H9 (cell line): ENCODE measurements around the gene TPPP2. TPM values are rescaled to one million over a fixed set of nuclear protein-coding genes. Genes with fewer than 3 reads are reported as not detected.

Experiments
- DNase-seq: peaks from one replicate; pipeline ENCODE4 v3.0.0-alpha.2; 2017
- H2AFZ ChIP-seq: one replicate; pipeline ENCODE4 v1.6.1; 2013; ENCODE audit warnings: mild to moderate bottlenecking, low read length, control low read depth, moderate library complexity
- H2AK5ac ChIP-seq: 2 replicates; pipeline ENCODE4 v1.6.1; 2013; ENCODE audit warnings: low read length, control low read depth, mixed read lengths; ENCODE audit not compliant: insufficient read length
- H2BK120ac ChIP-seq: one replicate; pipeline ENCODE4 v1.6.1; 2013; ENCODE audit warnings: low read depth, mild to moderate bottlenecking, low read length, control low read depth, inconsistent platforms; ENCODE audit not compliant: poor library complexity, severe bottlenecking
- H2BK12ac ChIP-seq: 2 replicates; pipeline ENCODE4 v1.6.1; 2013; ENCODE audit warnings: low read length, control low read depth, mixed read lengths, low read depth; ENCODE audit not compliant: insufficient read length
- H2BK15ac ChIP-seq: 2 replicates; pipeline ENCODE4 v1.6.1; 2013; ENCODE audit warnings: low read depth, low read length, control low read depth
- H2BK20ac ChIP-seq: one replicate; pipeline ENCODE4 v1.6.1; 2013; ENCODE audit warnings: low read depth, mild to moderate bottlenecking, low read length, control low read depth, inconsistent platforms; ENCODE audit not compliant: poor library complexity, severe bottlenecking
- H2BK5ac ChIP-seq: 2 replicates; pipeline ENCODE4 v1.6.1; 2013; ENCODE audit warnings: low read length, control low read depth, mixed read lengths; ENCODE audit not compliant: insufficient read length
- H3K14ac ChIP-seq: 2 replicates; pipeline ENCODE4 v1.6.1; 2013; ENCODE audit warnings: low read length, control low read depth; ENCODE audit not compliant: insufficient read depth
- H3K18ac ChIP-seq: 2 replicates; pipeline ENCODE4 v1.6.1; 2013; ENCODE audit warnings: low read depth, mild to moderate bottlenecking, mixed read lengths, low read length, control low read depth; ENCODE audit not compliant: insufficient read length
- H3K23ac ChIP-seq: 2 replicates; pipeline ENCODE4 v1.6.1; 2013; ENCODE audit warnings: low read length, control low read depth, mixed read lengths, low read depth; ENCODE audit not compliant: insufficient read length
- H3K23me2 ChIP-seq: 2 replicates; pipeline ENCODE4 v1.6.1; 2013; ENCODE audit warnings: low read depth, mild to moderate bottlenecking, mixed read lengths, low read length, control low read depth; ENCODE audit not compliant: insufficient read length, poor library complexity, severe bottlenecking
- H3K27ac ChIP-seq: 2 replicates; pipeline ENCODE4 v1.5.1; 2013; ENCODE audit warnings: low read length, control low read depth, mixed read lengths, low read depth; ENCODE audit not compliant: insufficient read length
- H3K27me3 ChIP-seq: 2 replicates; pipeline ENCODE4 v1.6.1; 2013; ENCODE audit warnings: low read length, control low read depth, inconsistent platforms; ENCODE audit not compliant: insufficient read depth
- H3K4ac ChIP-seq: 2 replicates; pipeline ENCODE4 v1.6.1; 2013; ENCODE audit warnings: low read depth, mild to moderate bottlenecking, control low read depth, inconsistent platforms, low read length, moderate library complexity
- H3K4me1 ChIP-seq: 2 replicates; pipeline ENCODE4 v1.6.1; 2013; ENCODE audit warnings: low read length, control low read depth, inconsistent platforms; ENCODE audit not compliant: insufficient read depth
- H3K4me2 ChIP-seq: 2 replicates; pipeline ENCODE4 v1.6.1; 2013; ENCODE audit warnings: low read length, control low read depth, mixed read lengths; ENCODE audit not compliant: insufficient read length, insufficient read depth
- H3K56ac ChIP-seq: 2 replicates; pipeline ENCODE4 v1.6.1; 2013; ENCODE audit warnings: low read depth, mild to moderate bottlenecking, mixed read lengths, low read length, control low read depth; ENCODE audit not compliant: insufficient read length
- H3K79me1 ChIP-seq: 2 replicates; pipeline ENCODE4 v1.6.1; 2013; ENCODE audit warnings: low read depth, mild to moderate bottlenecking, moderate library complexity, low read length, control low read depth, inconsistent platforms; ENCODE audit not compliant: insufficient read depth, poor library complexity, severe bottlenecking
- H3K79me2 ChIP-seq: 2 replicates; pipeline ENCODE4 v1.6.1; 2013; ENCODE audit warnings: low read length, control low read depth, inconsistent platforms; ENCODE audit not compliant: insufficient read depth
- H3K9ac ChIP-seq: 2 replicates; pipeline ENCODE4 v1.6.1; 2013; ENCODE audit warnings: low read length, control low read depth, mixed read lengths; ENCODE audit not compliant: insufficient read length; ENCODE audit errors: extremely low read depth
- H3K9me3 ChIP-seq: one replicate; pipeline ENCODE4 v1.6.1; 2013; ENCODE audit warnings: low read depth, low read length, inconsistent platforms; ENCODE audit not compliant: control insufficient read depth
- H3T11ph ChIP-seq: one replicate; pipeline ENCODE4 v1.6.1; 2013; ENCODE audit warnings: mild to moderate bottlenecking, low read length, control low read depth, inconsistent platforms
- H4K20me1 ChIP-seq: one replicate; pipeline ENCODE4 v1.6.1; 2013; ENCODE audit not compliant: control insufficient read depth, insufficient read length, insufficient read depth
- H4K5ac ChIP-seq: 2 replicates; pipeline ENCODE4 v1.6.1; 2013; ENCODE audit warnings: low read depth, mild to moderate bottlenecking, mixed read lengths, low read length, control low read depth; ENCODE audit not compliant: insufficient read length
- H4K8ac ChIP-seq: replicated peaks from 2 replicates; pipeline ENCODE4 v1.6.1; 2013; ENCODE audit warnings: low read length, control low read depth, mixed read lengths, low read depth; ENCODE audit not compliant: insufficient read length
- H4K91ac ChIP-seq: 2 replicates; pipeline ENCODE4 v1.6.1; 2013; ENCODE audit warnings: low read depth, mild to moderate bottlenecking, moderate library complexity, mixed read lengths, low read length, control low read depth; ENCODE audit not compliant: insufficient read length
- H3K27ac Mint-ChIP-seq, 3 experiments: 2 replicates in 2 of 3; 3 replicates in 1 of 3; pipeline ENCODE4 v1.8.0; 2020 to 2021; ENCODE audit warnings: mixed read lengths in 3 of 3, mild to moderate bottlenecking in 1 of 3, moderate library complexity in 1 of 3
- H3K27me3 Mint-ChIP-seq: 2 replicates; pipeline ENCODE4 v1.8.0; 2021; ENCODE audit warnings: low read depth, mild to moderate bottlenecking, moderate library complexity, mixed read lengths
- H3K36me3 Mint-ChIP-seq, 3 experiments: 2 replicates in 2 of 3; 3 replicates in 1 of 3; pipeline ENCODE4 v1.8.0; 2020 to 2021; ENCODE audit warnings: low read depth in 3 of 3, mixed read lengths in 3 of 3; ENCODE audit not compliant: insufficient read depth in 1 of 3
- H3K4me1 Mint-ChIP-seq, 2 experiments: 2 replicates each; pipeline ENCODE4 v1.8.0; 2020; ENCODE audit warnings: mixed read lengths in 2 of 2
- H3K4me3 Mint-ChIP-seq, 2 experiments: 2 replicates in 1 of 2; 3 replicates in 1 of 2; pipeline ENCODE4 v1.8.0; 2020 to 2021; ENCODE audit warnings: mild to moderate bottlenecking in 2 of 2, mixed read lengths in 2 of 2, moderate library complexity in 1 of 2
- H3K9me3 Mint-ChIP-seq, 2 experiments: 2 replicates in 1 of 2; 3 replicates in 1 of 2; pipeline ENCODE4 v1.8.0; 2020; ENCODE audit warnings: mild to moderate bottlenecking in 2 of 2, mixed read lengths in 2 of 2, moderate library complexity in 1 of 2
- WGBS: extraction: QIAGEN DNeasy Blood & Tissue Kit; methylation state at CpG from one replicate; pipeline ENCODE4 v1.1.7; 2013; ENCODE audit warnings: missing lambda C conversion rate, low lambda C conversion rate, mixed read lengths; ENCODE audit not compliant: insufficient read length; ENCODE audit errors: extremely low coverage; 5-methylcytosine and 5-hydroxymethylcytosine counted together
- total RNA-seq: library from RNA; stranded (reverse); gene quantifications from 2 replicates; pipeline ENCODE4 v1.2.1, GENCODE V29; 2021
- TF ChIP-seq, protein P1 (sequence below): fragments of 200-600 bp; sonication (generic); conservative IDR thresholded peaks from 3 replicates; pipeline ENCODE4 v1.8.0; 2021; ENCODE audit warnings: antibody characterized with exemption, mild to moderate bottlenecking

Gene TPPP2
- total RNA-seq, 1 experiment from 2014 or later: not detected

DNA sequence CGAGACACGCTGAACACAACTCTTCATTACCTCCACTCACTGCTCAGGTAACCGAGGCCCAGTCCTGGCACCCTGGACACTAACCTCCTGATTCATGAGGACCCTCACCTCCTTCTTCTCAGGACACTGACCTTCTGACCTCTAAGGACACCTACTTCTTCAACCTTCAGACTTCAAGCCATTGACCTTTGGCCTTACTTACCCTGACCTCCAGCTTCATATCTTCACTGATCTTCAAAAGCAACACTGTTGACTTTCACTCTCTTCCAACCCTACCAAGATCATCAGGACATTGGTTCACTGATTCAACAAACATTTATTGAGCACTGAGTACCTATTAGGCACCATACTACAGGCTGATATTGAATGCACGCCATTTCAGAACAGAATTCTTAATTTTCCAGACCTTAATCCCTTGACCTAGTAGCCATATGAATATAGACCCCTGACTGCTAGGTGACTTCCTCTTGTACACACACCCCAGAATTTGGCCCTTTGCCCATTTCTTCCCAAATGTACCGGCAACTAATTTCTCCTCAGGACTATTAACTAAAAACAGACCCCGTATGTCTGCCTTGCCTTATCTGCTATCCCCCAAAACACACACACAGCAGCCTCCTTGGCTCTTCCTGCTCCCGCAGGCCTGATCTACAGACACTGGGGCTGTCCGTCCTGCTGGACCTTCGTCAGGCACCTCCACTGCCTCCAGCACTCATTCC lies 45.9 kb downstream of the TPPP2 start:
- no peaks in the 10 kb centered on the region for H3K79me2 ChIP-seq
- H3K4me2 ChIP-seq: no peak overlapping the region
- H2BK12ac ChIP-seq: no peak overlapping the region
- no peak for DNase-seq
- H3K27me3 ChIP-seq: no peaks in the 10 kb centered on the region
- no peaks in the 10 kb centered on the region for H3K79me1 ChIP-seq
- no peak overlapping the region for H3K4me3 Mint-ChIP-seq
- no peak overlapping the region for H2BK15ac ChIP-seq
- TF ChIP-seq, protein P1, sequence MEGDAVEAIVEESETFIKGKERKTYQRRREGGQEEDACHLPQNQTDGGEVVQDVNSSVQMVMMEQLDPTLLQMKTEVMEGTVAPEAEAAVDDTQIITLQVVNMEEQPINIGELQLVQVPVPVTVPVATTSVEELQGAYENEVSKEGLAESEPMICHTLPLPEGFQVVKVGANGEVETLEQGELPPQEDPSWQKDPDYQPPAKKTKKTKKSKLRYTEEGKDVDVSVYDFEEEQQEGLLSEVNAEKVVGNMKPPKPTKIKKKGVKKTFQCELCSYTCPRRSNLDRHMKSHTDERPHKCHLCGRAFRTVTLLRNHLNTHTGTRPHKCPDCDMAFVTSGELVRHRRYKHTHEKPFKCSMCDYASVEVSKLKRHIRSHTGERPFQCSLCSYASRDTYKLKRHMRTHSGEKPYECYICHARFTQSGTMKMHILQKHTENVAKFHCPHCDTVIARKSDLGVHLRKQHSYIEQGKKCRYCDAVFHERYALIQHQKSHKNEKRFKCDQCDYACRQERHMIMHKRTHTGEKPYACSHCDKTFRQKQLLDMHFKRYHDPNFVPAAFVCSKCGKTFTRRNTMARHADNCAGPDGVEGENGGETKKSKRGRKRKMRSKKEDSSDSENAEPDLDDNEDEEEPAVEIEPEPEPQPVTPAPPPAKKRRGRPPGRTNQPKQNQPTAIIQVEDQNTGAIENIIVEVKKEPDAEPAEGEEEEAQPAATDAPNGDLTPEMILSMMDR: no peak
- H3K14ac ChIP-seq: no peak overlapping the region
- H3K27ac Mint-ChIP-seq: no peak overlapping the region; a peak in 1 of 7 replicates
- H3K23ac ChIP-seq: no peak overlapping the region
- no peak overlapping the region for H2AFZ ChIP-seq
- no peaks in the 10 kb centered on the region for H3K9me3 ChIP-seq
- no peak overlapping the region for H4K8ac ChIP-seq
- H3K4ac ChIP-seq: no peak overlapping the region
- no peak overlapping the region for H3K9ac ChIP-seq
- no peak overlapping the region for H2AK5ac ChIP-seq
- no peaks in the 10 kb centered on the region for H4K20me1 ChIP-seq
- H3K36me3 Mint-ChIP-seq: peaks cover 57 to 86% (median 80%) of the 10 kb centered on the region in 3 experiments
- H2BK5ac ChIP-seq: no peak overlapping the region
- no peak overlapping the region for H3K27ac ChIP-seq
- H3K9me3 Mint-ChIP-seq: no peaks in the 10 kb centered on the region
- H4K91ac ChIP-seq: no peak overlapping the region
- peaks cover 4% of the 10 kb centered on the region; the same call in 1 of the 2 replicates for H3K4me1 ChIP-seq
- no peak overlapping the region for H3K56ac ChIP-seq
- no peak overlapping the region for H2BK120ac ChIP-seq
- no peak overlapping the region for H3T11ph ChIP-seq
- peaks cover 15 to 16% of the 10 kb centered on the region in 2 experiments for H3K4me1 Mint-ChIP-seq
- H3K27me3 Mint-ChIP-seq: no peaks in the 10 kb centered on the region; the same call in 1 of the 2 replicates
- WGBS: no CpG with 5 or more reads among the region's 9 CpGs
- H4K5ac ChIP-seq: no peak overlapping the region
- no peak overlapping the region for H3K18ac ChIP-seq
- no peak overlapping the region for H2BK20ac ChIP-seq
- peaks cover 11% of the 10 kb centered on the region for H3K23me2 ChIP-seq
